Mucosa of descending colon (tissue), 3 donors: ENCODE results near the gene FAM107B. TPM values are rescaled to one million over a fixed set of nuclear protein-coding genes. Genes with fewer than 3 reads are reported as not detected.
A peak's percentile ranks its signal among the peaks of the same experiment; 100 is the strongest.

Experiments
- ATAC-seq: fragments of 200-7000 bp; cut with Tn5 transposase; one replicate; pipeline ENCODE4 v1.9.1; 2020; ENCODE audit warnings: mild to moderate bottlenecking, moderate library complexity
- DNase-seq, 3 donors: peaks; one replicate each; pipeline ENCODE4 v3.0.0-alpha.2; 2020
- H3K36me3 ChIP-seq: fragments of 200-600 bp; one replicate; pipeline ENCODE4 v1.8.0; 2021; ENCODE audit warnings: low read depth, mild to moderate bottlenecking
- H3K4me1 ChIP-seq: fragments of 200-600 bp; one replicate; pipeline ENCODE4 v1.8.0; 2021; ENCODE audit warnings: low read depth, mild to moderate bottlenecking
- H3K4me3 ChIP-seq: fragments of 200-600 bp; one replicate; pipeline ENCODE4 v1.8.0; 2021; ENCODE audit warnings: mild to moderate bottlenecking
- H3K9me3 ChIP-seq: fragments of 200-600 bp; one replicate; pipeline ENCODE4 v1.8.0; 2021; ENCODE audit warnings: mild to moderate bottlenecking
- CTCF ChIP-seq: fragments of 200-600 bp; IDR thresholded peaks from one replicate; pipeline ENCODE4 v1.8.0; 2022; ENCODE audit warnings: antibody characterized with exemption, mild to moderate bottlenecking
- intact Hi-C, 2 donors: fragments of 100-400 bp; cut with DNase I in 1 of 2; cut with micrococcal nuclease in 1 of 2; formaldehyde crosslinking; loops; one replicate each; pipeline versions ENCODE4 v1.11.0 to v1.11.1; 2022; cut with DNase I, micrococcal nuclease
- total RNA-seq, 3 donors: library from RNA; stranded (reverse); fragmentation: NEBNext Ultra II Directional in 2 of 3; extraction: Animal tissue kit (Norgen Biotek cat#: 25700) in 2 of 3; gene quantifications; one replicate each; pipeline versions ENCODE4 v1.2.1 to v1.2.4, GENCODE V29; 2021 to 2023
- donor health status: DM: no; HTN: no; CAD: no; lungs with moderate emphysema.
- donor health status: DM: no; HTN: no; CAD: no.
- donor health status: DM: no; HTN: yes; CAD: no.

Gene FAM107B
- total RNA-seq, 3 donors from 2014 or later, result 45.6 to 77.7 (median 76.9) TPM

- H3K36me3 ChIP-seq, result no peaks in the 10 kb centered on the region
- TF ChIP-seq CTCF, result no peak
- H3K9me3 ChIP-seq, result no peaks in the 10 kb centered on the region
- ATAC-seq, result peak; percentile 68
- H3K4me3 ChIP-seq, result no peak overlapping the region
- DNase-seq, result no peak
- H3K4me1 ChIP-seq, result no peaks in the 10 kb centered on the region
- intact Hi-C loops, result no loop called here
Observed at GRCh38 chr10:14543046-14543903, 231.4 kb downstream of the FAM107B start.

- intact Hi-C loops, result no loop called here
- no peak for ATAC-seq
- Histone ChIP-seq H3K4me3 (no peak overlapping the region), H3K36me3 (no peaks in the 10 kb centered on the region), H3K4me1 (peaks cover 4% of the 10 kb centered on the region), H3K9me3 (no peaks in the 10 kb centered on the region)
- no peak for DNase-seq
- no peak for TF ChIP-seq CTCF
Observed at GRCh38 chr10:14541379-14541778, 233.3 kb downstream of the FAM107B start.

- TF ChIP-seq CTCF, result no peak
- H3K4me1 ChIP-seq, result peaks cover 4% of the 10 kb centered on the region
- H3K4me3 ChIP-seq, result no peak overlapping the region
- no peaks in the 10 kb centered on the region for H3K9me3 ChIP-seq
- no peaks in the 10 kb centered on the region for H3K36me3 ChIP-seq
- intact Hi-C loops, result no loop called here
- no peak for DNase-seq
- ATAC-seq, result no peak
Observed at GRCh38 chr10:14540611-14541010, 234.1 kb downstream of the FAM107B start.

- H3K4me3 ChIP-seq, result no peak overlapping the region
- no peaks in the 10 kb centered on the region for H3K9me3 ChIP-seq
- no peak for DNase-seq
- H3K36me3 ChIP-seq, result no peaks in the 10 kb centered on the region
- intact Hi-C loops, result no loop called here
- ATAC-seq, result no peak
- H3K4me1 ChIP-seq, result peaks cover 4% of the 10 kb centered on the region
- TF ChIP-seq CTCF, result no peak
Observed at GRCh38 chr10:14540062-14540461, 234.6 kb downstream of the FAM107B start.

GRCh38 chr10:14539176-14539575 lies 235.5 kb downstream of the FAM107B start:
- intact Hi-C loops, result loop anchor here (5.0 to 10.0 kb wide), 2 partner anchors 283 to 286 kb away; no protein-coding TSS in a partner anchor
- Histone ChIP-seq H3K9me3 (no peaks in the 10 kb centered on the region), H3K4me3 (no peak overlapping the region), H3K4me1 (peaks cover 9% of the 10 kb centered on the region), H3K36me3 (no peaks in the 10 kb centered on the region)
- no peak for TF ChIP-seq CTCF
- no peak for ATAC-seq
- DNase-seq, result no peak
